ENCODE data around the gene GRIN3B. TPM values are rescaled to one million over a fixed set of nuclear protein-coding genes. Genes with fewer than 3 reads are reported as not detected.

GRIN3B gene
- total and polyA plus RNA-seq, 10 of the 15 experiments (the other 5 are each of a cell fraction or from before 2014, with no cell fraction given): 0.15 TPM; not detected in 9

DNA sequence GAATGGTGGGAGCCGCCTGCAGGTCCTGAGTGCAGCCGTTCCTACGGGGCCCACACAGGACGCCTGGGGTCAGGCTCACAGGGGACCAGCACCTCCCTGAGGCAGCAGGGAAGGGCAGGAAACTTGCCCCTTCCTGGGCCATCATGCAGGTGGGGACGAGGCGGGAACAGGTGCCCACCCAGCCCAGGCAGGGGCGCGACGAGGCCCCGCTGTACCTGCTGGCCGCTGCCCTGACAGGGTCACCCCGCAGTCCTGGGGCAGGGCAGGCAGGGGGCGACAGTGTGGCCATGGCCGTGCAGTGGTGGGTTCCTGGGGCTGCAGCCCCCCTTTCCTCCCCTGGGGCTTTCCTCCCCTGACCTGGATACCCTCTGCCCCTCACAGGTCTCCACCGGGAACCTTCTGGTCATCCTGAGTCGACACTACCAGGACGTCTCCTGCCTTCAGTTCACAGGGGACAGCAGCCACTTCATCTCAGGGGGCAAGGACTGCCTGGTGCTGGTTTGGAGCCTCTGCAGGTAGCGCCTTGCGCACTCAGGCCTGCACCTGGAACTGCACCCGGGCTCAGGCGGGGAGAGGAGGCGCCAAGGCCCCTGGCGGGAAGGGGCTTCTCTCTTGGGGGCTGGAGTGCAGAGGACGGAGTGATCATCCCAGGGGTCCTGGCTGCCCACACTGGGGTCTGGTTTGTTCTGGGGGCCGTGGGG lies 10.7 kb upstream of the GRIN3B start (continued):
- no peak for TF ChIP-seq PAX5 (IDR thresholded peaks at IDR 0.05; ENCODE audit: borderline replicate concordance, low read depth, low read length)
- TF ChIP-seq RAD21 (IDR thresholded peaks at IDR 0.05; ENCODE audit: insufficient read depth, low read depth, low read length): no peak
- TF ChIP-seq NBN (IDR thresholded peaks at IDR 0.05): no peak
- no peak for TF ChIP-seq CHD2 (IDR thresholded peaks at IDR 0.05; ENCODE audit: borderline replicate concordance, low read depth, low read length)
- no peak for TF ChIP-seq CUX1 (IDR thresholded peaks at IDR 0.05; ENCODE audit: insufficient replicate concordance, low read depth, low read length)
- TF ChIP-seq ASH2L (IDR thresholded peaks at IDR 0.05; ENCODE audit: borderline replicate concordance, low read depth): no peak
- no peak for TF ChIP-seq TCF3 (IDR thresholded peaks at IDR 0.05; ENCODE audit: borderline replicate concordance, insufficient read depth, low read depth, low read length)

- no peak overlapping the region for H3K27ac ChIP-seq (ENCODE audit: control insufficient read depth, insufficient read depth)
- no peaks in the 10 kb centered on the region for H3K27me3 ChIP-seq (replicated peaks in 1 of 2; ENCODE audit: control insufficient read depth in 2 of 2, insufficient read depth in 2 of 2, low read length in 1 of 2)
- H4K20me1 ChIP-seq (ENCODE audit: control insufficient read depth, insufficient read depth): no peaks in the 10 kb centered on the region
- H3K36me3 ChIP-seq (ENCODE audit: control insufficient read depth in 2 of 2, insufficient read depth in 2 of 2, low read length in 1 of 2): peaks cover 4 to 15% of the 10 kb centered on the region in 2 experiments; a peak in 3 of 4 replicates
- no peak for FAIRE-seq
- no peak overlapping the region for H2AFZ ChIP-seq (ENCODE audit: control insufficient read depth, low read depth, low read length)
- no peak for DNase-seq (ENCODE audit: low read depth, low spot score)
- no peak for ATAC-seq
- no peak overlapping the region for H3K4me2 ChIP-seq (ENCODE audit: control insufficient read depth, insufficient read depth)
- no peak overlapping the region for H3K4me3 ChIP-seq
- BruUV-seq (replicated peaks): no TSS peak
- in situ Hi-C loops (cut with MboI) (no loop called here), intact Hi-C loops (cut with micrococcal nuclease; ENCODE audit: unreplicated experiment) (no loop called here)
- CTCF ChIA-PET: no interaction called here
- POLR2A ChIA-PET: no interaction called here
- RAD21 ChIA-PET (ENCODE audit: unreplicated experiment): no interaction called here
- no peaks in the 10 kb centered on the region for H3K9me3 ChIP-seq (replicated peaks; ENCODE audit: control insufficient read depth, insufficient read depth, low read length)
- SMC1A ChIA-PET (ENCODE audit: uncharacterized antibody, unreplicated experiment): no interaction called here
- H3K4me1 ChIP-seq (ENCODE audit: control insufficient read depth, insufficient read depth, low read length): no peaks in the 10 kb centered on the region
- H3K79me2 ChIP-seq (ENCODE audit: control insufficient read depth, insufficient read depth, low read length): no peaks in the 10 kb centered on the region; the same call in 1 of the 2 replicates
- H3K9ac ChIP-seq (ENCODE audit: control insufficient read depth, insufficient read depth, low read length): no peak overlapping the region
- 94% methylated on average over 27 of the region's 27 CpGs for WGBS (ENCODE audit: insufficient coverage, insufficient replicate concordance, low lambda C conversion rate, missing lambda C conversion rate)
- TF ChIP-seq, protein P1, sequence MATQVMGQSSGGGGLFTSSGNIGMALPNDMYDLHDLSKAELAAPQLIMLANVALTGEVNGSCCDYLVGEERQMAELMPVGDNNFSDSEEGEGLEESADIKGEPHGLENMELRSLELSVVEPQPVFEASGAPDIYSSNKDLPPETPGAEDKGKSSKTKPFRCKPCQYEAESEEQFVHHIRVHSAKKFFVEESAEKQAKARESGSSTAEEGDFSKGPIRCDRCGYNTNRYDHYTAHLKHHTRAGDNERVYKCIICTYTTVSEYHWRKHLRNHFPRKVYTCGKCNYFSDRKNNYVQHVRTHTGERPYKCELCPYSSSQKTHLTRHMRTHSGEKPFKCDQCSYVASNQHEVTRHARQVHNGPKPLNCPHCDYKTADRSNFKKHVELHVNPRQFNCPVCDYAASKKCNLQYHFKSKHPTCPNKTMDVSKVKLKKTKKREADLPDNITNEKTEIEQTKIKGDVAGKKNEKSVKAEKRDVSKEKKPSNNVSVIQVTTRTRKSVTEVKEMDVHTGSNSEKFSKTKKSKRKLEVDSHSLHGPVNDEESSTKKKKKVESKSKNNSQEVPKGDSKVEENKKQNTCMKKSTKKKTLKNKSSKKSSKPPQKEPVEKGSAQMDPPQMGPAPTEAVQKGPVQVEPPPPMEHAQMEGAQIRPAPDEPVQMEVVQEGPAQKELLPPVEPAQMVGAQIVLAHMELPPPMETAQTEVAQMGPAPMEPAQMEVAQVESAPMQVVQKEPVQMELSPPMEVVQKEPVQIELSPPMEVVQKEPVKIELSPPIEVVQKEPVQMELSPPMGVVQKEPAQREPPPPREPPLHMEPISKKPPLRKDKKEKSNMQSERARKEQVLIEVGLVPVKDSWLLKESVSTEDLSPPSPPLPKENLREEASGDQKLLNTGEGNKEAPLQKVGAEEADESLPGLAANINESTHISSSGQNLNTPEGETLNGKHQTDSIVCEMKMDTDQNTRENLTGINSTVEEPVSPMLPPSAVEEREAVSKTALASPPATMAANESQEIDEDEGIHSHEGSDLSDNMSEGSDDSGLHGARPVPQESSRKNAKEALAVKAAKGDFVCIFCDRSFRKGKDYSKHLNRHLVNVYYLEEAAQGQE (IDR thresholded peaks at IDR 0.05; ENCODE audit: low read depth, low read length): no peak
- TF ChIP-seq PML (IDR thresholded peaks at IDR 0.05; ENCODE audit: low read length) (no peak), SPI1 (IDR thresholded peaks at IDR 0.05; ENCODE audit: borderline replicate concordance, insufficient read depth, low read depth, low read length) (no peak), FOS (IDR thresholded peaks at IDR 0.05; ENCODE audit: borderline replicate concordance, extremely low read depth, insufficient read length) (no peak)
Measured at GRCh38 chr19:990119-990571, 10.1 kb upstream of the GRIN3B start.

Measured in GM12878 (cell line).